WTC11 (cell line): ENCODE measurements around the gene KCNJ8. TPM values are rescaled to one million over a fixed set of nuclear protein-coding genes. Genes with fewer than 3 reads are reported as not detected.

Experiments
- NR3C1 ChIP-seq: sonication (generic); formaldehyde crosslinking; conservative IDR thresholded peaks from 2 replicates; pipeline ENCODE4 v1.8.1; 2023; ENCODE audit warnings: low read depth, mild to moderate bottlenecking, missing genetic modification reagents
- ZNF263 ChIP-seq: sonication (generic); formaldehyde crosslinking; IDR thresholded peaks from 2 replicates; pipeline ENCODE4 v1.8.1; 2022; ENCODE audit warnings: low read depth, mild to moderate bottlenecking, moderate library complexity, missing genetic modification reagents
- ZNF281 ChIP-seq: sonication (generic); formaldehyde crosslinking; IDR thresholded peaks from 2 replicates; pipeline ENCODE4 v1.8.0; 2023; ENCODE audit warnings: mild to moderate bottlenecking, missing genetic modification reagents
- total RNA-seq: library from RNA; stranded (reverse); gene quantifications from 3 replicates; pipeline ENCODE4 v1.2.3, GENCODE V29; 2021

KCNJ8 gene
- total RNA-seq, 1 experiment from 2014 or later = 1.4 TPM

GRCh38 chr12:21715386-21715785, 59.1 kb downstream of the KCNJ8 start (continued):
- TF ChIP-seq ZNF281 (CRISPR knock-in tag) (no peak), NR3C1 (CRISPR knock-in tag) (no peak), ZNF263 (no peak)

Other genes with a start within 250 kb of the KCNJ8 start
- gene SPX, start 248.4 kb downstream of the KCNJ8 start, total RNA-seq = 0.46 to 1.2 TPM (median 0.76 TPM) in 3 replicates
- gene GYS2, start 169.9 kb downstream of the KCNJ8 start, total RNA-seq = not detected in 3 replicates
- gene LDHB, start 116.9 kb downstream of the KCNJ8 start, total RNA-seq = 1,504 to 1,616 TPM (median 1,559 TPM) in 3 replicates
- gene ABCC9, start 166.7 kb upstream of the KCNJ8 start, total RNA-seq = 0.02 to 0.09 TPM (median 0.04 TPM) in 3 replicates